ENCODE measurements around the gene STOML2. TPM values are rescaled to one million over a fixed set of nuclear protein-coding genes. Genes with fewer than 3 reads are reported as not detected.
"Not testable (repeated sequence)": the region's sequence is repeated elsewhere in the genome, so short reads cannot be mapped to it uniquely, and the experiment has no call there.

Gene STOML2
- total and polyA plus RNA-seq, 2 experiments from 2014 or later = 114 to 210 TPM

GRCh38 chr9:35102769-35103659 lies at the start of gene STOML2 (continued):
- TF ChIP-seq ZNF462 (CRISPR knock-in tag; IDR thresholded peaks at IDR 0.05) = no peak
- peak; percentile 86 for TF ChIP-seq POLR2AphosphoS5 (IDR thresholded peaks at IDR 0.05; ENCODE audit: low read depth)

DNA sequence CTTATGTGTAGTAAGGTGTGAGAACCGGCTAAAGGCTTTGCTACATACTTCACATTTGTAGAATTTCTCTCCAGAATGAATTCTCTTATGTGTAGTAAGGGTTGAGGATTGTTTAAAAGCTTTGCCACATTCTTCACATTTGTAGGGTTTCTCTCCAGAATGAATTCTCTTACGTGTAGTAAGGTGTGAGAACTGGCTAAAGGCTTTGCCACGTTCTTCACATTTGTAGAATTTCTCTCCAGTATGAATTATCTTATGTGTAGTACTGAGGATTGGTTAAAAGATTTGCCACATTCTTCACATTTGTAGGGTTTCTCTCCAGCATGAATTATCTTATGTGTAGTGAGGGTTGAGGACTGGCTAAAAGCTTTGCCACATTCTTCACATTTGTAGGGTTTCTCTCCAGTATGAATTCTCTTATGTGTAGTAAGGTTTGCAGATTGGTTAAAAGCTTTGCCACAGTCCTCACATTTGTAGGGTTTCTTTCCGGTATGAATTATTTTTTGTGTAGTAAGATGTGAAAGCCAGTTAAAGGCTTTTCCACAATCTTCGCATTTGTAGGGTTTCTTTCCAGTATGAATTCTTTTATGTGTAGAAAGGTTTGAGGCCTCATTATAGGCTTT lies 45.1 kb upstream of the STOML2 start:
- not testable (repeated sequence) for H3K9me2 ChIP-seq (ENCODE audit: insufficient read depth); H4K20me1 ChIP-seq (replicated peaks; ENCODE audit: insufficient read depth); H3K4me2 ChIP-seq; ATAC-seq; H3K27ac Mint-ChIP-seq; H3K4me1 Mint-ChIP-seq; H3K4me1 ChIP-seq (ENCODE audit: insufficient read depth); H3K36me3 ChIP-seq (ENCODE audit: insufficient read depth); H3K27me3 ChIP-seq (ENCODE audit: insufficient read depth); DNase-seq (ENCODE audit: low spot score); H3F3A ChIP-seq (replicated peaks; ENCODE audit: low read depth); H3K27ac ChIP-seq (ENCODE audit: low read depth); H3K4me3 ChIP-seq; H3K79me2 ChIP-seq (replicated peaks; ENCODE audit: insufficient read depth); H3K27me3 Mint-ChIP-seq (ENCODE audit: insufficient read depth, low read depth, poor library complexity); H2AFZ ChIP-seq; H3K4me3 Mint-ChIP-seq
- Mint-ChIP-seq H3K9me3 (peaks cover 55% of the 10 kb centered on the region), H3K36me3 (ENCODE audit: low read depth) (peaks cover 37% of the 10 kb centered on the region)
